Muscle of leg (tissue), 11 donors: ENCODE data around the gene ATP5MC3. TPM values are rescaled to one million over a fixed set of nuclear protein-coding genes. Genes with fewer than 3 reads are reported as not detected.

Experiments used
- DNase-seq: peaks from one replicate; pipeline ENCODE4 v3.0.0; 2013
- H3K27ac ChIP-seq: one replicate; pipeline ENCODE4 v1.5.1; 2013; ENCODE audit warnings: mild to moderate bottlenecking, low read length, control low read depth
- H3K27me3 ChIP-seq: one replicate; pipeline ENCODE4 v1.6.1; 2013; ENCODE audit warnings: low read length; ENCODE audit not compliant: control insufficient read depth, insufficient read depth
- H3K36me3 ChIP-seq: one replicate; pipeline ENCODE4 v1.6.1; 2013; ENCODE audit warnings: low read length; ENCODE audit not compliant: control insufficient read depth, insufficient read depth
- H3K4me1 ChIP-seq: one replicate; pipeline ENCODE4 v1.6.1; 2013; ENCODE audit warnings: low read length; ENCODE audit not compliant: control insufficient read depth, insufficient read depth
- H3K4me3 ChIP-seq: one replicate; pipeline ENCODE4 v1.5.1; 2013; ENCODE audit warnings: low read length, control low read depth
- H3K9me3 ChIP-seq: replicated peaks from 2 replicates; pipeline ENCODE4 v1.6.1; 2013; ENCODE audit warnings: low read depth, low read length; ENCODE audit not compliant: control insufficient read depth
- WGBS: methylation state at CpG from one replicate; pipeline ENCODE4 v1.1.5; 2013; ENCODE audit warnings: missing lambda C conversion rate; ENCODE audit not compliant: insufficient coverage; 5-methylcytosine and 5-hydroxymethylcytosine counted together
- polyA plus RNA-seq, 8 donors: library from polyadenylated mRNA; unstranded; fragments of 120-200 nt; gene quantifications; one replicate each; pipeline versions ENCODE4 v1.2.1 to v1.2.3, GENCODE V29; 2013; ENCODE audit warnings: inconsistent platforms in 1 of 8, low replicate concordance in 1 of 8; ENCODE audit not compliant: insufficient read length in 8 of 8, insufficient read depth in 1 of 8
- total RNA-seq: library from RNA; stranded (reverse); fragments of 120-200 nt; gene quantifications from one replicate; pipeline ENCODE4 v1.2.4, GENCODE V29; 2013

ATP5MC3 gene
- total and polyA plus RNA-seq, 9 donors, result 151 to 279 (median 261) TPM

GRCh38 chr2:175152242-175152641 is 29.3 kb downstream of the ATP5MC3 start:
- no peaks in the 10 kb centered on the region for H3K27me3 ChIP-seq

GRCh38 chr2:175151791-175152190 is 29.7 kb downstream of the ATP5MC3 start:
- Histone ChIP-seq H3K4me1 (no peaks in the 10 kb centered on the region), H3K27ac (no peak overlapping the region), H3K4me3 (no peak overlapping the region), H3K27me3 (no peaks in the 10 kb centered on the region), H3K9me3 (no peaks in the 10 kb centered on the region), H3K36me3 (peaks cover 9% of the 10 kb centered on the region)
- no CpG with 5 or more reads among the region's 1 CpG for WGBS
- DNase-seq, result no peak

More at GRCh38 chr2:175152242-175152641, 29.3 kb downstream of the ATP5MC3 start:
- DNase-seq, result no peak
- WGBS, result no CpG with 5 or more reads among the region's 2 CpGs
- Histone ChIP-seq H3K36me3 (peaks cover 9% of the 10 kb centered on the region), H3K9me3 (no peaks in the 10 kb centered on the region), H3K4me1 (no peaks in the 10 kb centered on the region), H3K27ac (no peak overlapping the region), H3K4me3 (no peak overlapping the region)

- Histone ChIP-seq H3K4me3 (no peak overlapping the region), H3K9me3 (no peaks in the 10 kb centered on the region), H3K27me3 (no peaks in the 10 kb centered on the region), H3K4me1 (no peaks in the 10 kb centered on the region), H3K36me3 (peaks cover 11% of the 10 kb centered on the region), H3K27ac (no peak overlapping the region)
- WGBS, result no CpG with 5 or more reads among the region's 4 CpGs
- no peak for DNase-seq
Measured at GRCh38 chr2:175147186-175147585, 34.3 kb downstream of the ATP5MC3 start.

- no peaks in the 10 kb centered on the region for H3K27me3 ChIP-seq
- H3K4me3 ChIP-seq, result no peak overlapping the region
- DNase-seq, result no peak
- H3K36me3 ChIP-seq, result peaks cover 7% of the 10 kb centered on the region
- H3K9me3 ChIP-seq, result no peaks in the 10 kb centered on the region
- no peak overlapping the region for H3K27ac ChIP-seq
- H3K4me1 ChIP-seq, result no peaks in the 10 kb centered on the region
- 96% methylated on average over 2 of the region's 2 CpGs for WGBS
Measured at GRCh38 chr2:175143678-175144077, 37.8 kb downstream of the ATP5MC3 start.

GRCh38 chr2:175143191-175143590 is 38.3 kb downstream of the ATP5MC3 start:
- no CpG with 5 or more reads among the region's 1 CpG for WGBS
- H3K27ac ChIP-seq, result no peak overlapping the region
- peaks cover 7% of the 10 kb centered on the region for H3K36me3 ChIP-seq
- no peaks in the 10 kb centered on the region for H3K9me3 ChIP-seq
- no peaks in the 10 kb centered on the region for H3K27me3 ChIP-seq
- no peaks in the 10 kb centered on the region for H3K4me1 ChIP-seq
- DNase-seq, result no peak
- H3K4me3 ChIP-seq, result no peak overlapping the region

- DNase-seq, result no peak
- peaks cover 7% of the 10 kb centered on the region for H3K36me3 ChIP-seq
- no peak overlapping the region for H3K4me3 ChIP-seq
- no peaks in the 10 kb centered on the region for H3K9me3 ChIP-seq
- no peak overlapping the region for H3K27ac ChIP-seq
- no peaks in the 10 kb centered on the region for H3K4me1 ChIP-seq
- H3K27me3 ChIP-seq, result no peaks in the 10 kb centered on the region
- WGBS, result 60% methylated on average over 1 of the region's 2 CpGs
Measured at GRCh38 chr2:175140332-175140731, 41.2 kb downstream of the ATP5MC3 start.

GRCh38 chr2:175137793-175138192 is 43.7 kb downstream of the ATP5MC3 start:
- WGBS, result no CpG with 5 or more reads among the region's 2 CpGs

GRCh38 chr2:175136334-175137215 is 44.9 kb downstream of the ATP5MC3 start:
- Histone ChIP-seq H3K27ac (no peak overlapping the region), H3K36me3 (peaks cover 3% of the 10 kb centered on the region), H3K27me3 (no peaks in the 10 kb centered on the region), H3K4me3 (no peak overlapping the region), H3K4me1 (no peaks in the 10 kb centered on the region), H3K9me3 (no peaks in the 10 kb centered on the region)
- DNase-seq, result no peak

More at GRCh38 chr2:175137793-175138192, 43.7 kb downstream of the ATP5MC3 start:
- no peak for DNase-seq
- Histone ChIP-seq H3K4me3 (no peak overlapping the region), H3K9me3 (no peaks in the 10 kb centered on the region), H3K36me3 (peaks cover 3% of the 10 kb centered on the region), H3K27ac (no peak overlapping the region), H3K27me3 (no peaks in the 10 kb centered on the region), H3K4me1 (no peaks in the 10 kb centered on the region)

GRCh38 chr2:175135862-175136261 is 45.6 kb downstream of the ATP5MC3 start:
- H3K27ac ChIP-seq, result no peak overlapping the region
- no peaks in the 10 kb centered on the region for H3K27me3 ChIP-seq
- no peak for DNase-seq
- WGBS, result no CpG with 5 or more reads among the region's 2 CpGs
- no peak overlapping the region for H3K4me3 ChIP-seq
- no peaks in the 10 kb centered on the region for H3K4me1 ChIP-seq
- H3K36me3 ChIP-seq, result peaks cover 3% of the 10 kb centered on the region
- no peaks in the 10 kb centered on the region for H3K9me3 ChIP-seq

- no CpG with 5 or more reads among the region's 3 CpGs for WGBS
- H3K9me3 ChIP-seq, result no peaks in the 10 kb centered on the region
- H3K27ac ChIP-seq, result no peak overlapping the region
- H3K4me3 ChIP-seq, result no peak overlapping the region
- H3K36me3 ChIP-seq, result peaks cover 3% of the 10 kb centered on the region
- no peaks in the 10 kb centered on the region for H3K4me1 ChIP-seq
- no peak for DNase-seq
- H3K27me3 ChIP-seq, result no peaks in the 10 kb centered on the region
Measured at GRCh38 chr2:175135177-175135576, 46.3 kb downstream of the ATP5MC3 start.
